NCI-H345 (cell line): ENCODE data around the gene TTC28.

Source experiments
- DNase-seq: peaks from one replicate; lab custom pipeline; 2025; lab: John Stamatoyannopoulos, UW

TTC28 gene

GRCh38 chr22:27986937-27987336 lies 692.7 kb downstream of the TTC28 start:
- DNase-seq: no peak

- no peak for DNase-seq
Observed at GRCh38 chr22:27986459-27986858, 693.2 kb downstream of the TTC28 start.

GRCh38 chr22:27985323-27986275 lies 694.0 kb downstream of the TTC28 start:
- DNase-seq: no peak

GRCh38 chr22:27984723-27985122 lies 694.9 kb downstream of the TTC28 start:
- no peak for DNase-seq

DNA sequence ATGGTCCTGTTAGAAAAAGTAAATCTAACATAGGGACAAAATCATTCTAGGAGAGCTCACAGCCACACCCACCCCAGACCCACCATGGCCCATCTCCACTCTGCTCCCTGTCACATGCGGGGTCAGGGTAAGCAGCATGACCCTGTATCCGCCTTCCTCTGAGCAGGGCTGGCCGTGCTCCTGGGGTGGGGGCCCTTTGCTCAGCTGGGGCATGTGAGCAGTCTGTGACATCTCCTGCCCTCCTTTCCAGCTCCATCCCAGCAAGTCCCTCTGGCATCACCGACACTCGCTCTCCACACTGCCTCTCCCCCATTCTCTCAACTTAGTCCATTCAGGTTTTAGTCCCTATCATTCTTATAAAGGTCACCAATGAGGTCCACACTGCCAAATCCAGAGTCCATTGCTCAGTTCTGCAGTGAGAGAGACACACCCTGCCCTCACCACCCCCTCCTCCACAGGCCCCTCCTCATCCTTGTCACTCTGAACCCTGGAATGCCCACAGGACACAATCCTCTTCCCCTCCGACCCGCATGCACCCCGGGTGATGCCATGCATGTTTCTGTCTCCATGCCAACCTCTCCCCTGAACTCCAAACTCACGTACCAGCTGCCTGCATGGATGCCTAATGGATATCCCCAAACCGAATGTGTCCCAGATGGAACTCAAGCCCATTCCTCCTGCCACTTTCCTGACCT lies 695.5 kb downstream of the TTC28 start:
- no peak for DNase-seq

GRCh38 chr22:27983361-27983791 lies 696.3 kb downstream of the TTC28 start:
- DNase-seq: no peak

DNA sequence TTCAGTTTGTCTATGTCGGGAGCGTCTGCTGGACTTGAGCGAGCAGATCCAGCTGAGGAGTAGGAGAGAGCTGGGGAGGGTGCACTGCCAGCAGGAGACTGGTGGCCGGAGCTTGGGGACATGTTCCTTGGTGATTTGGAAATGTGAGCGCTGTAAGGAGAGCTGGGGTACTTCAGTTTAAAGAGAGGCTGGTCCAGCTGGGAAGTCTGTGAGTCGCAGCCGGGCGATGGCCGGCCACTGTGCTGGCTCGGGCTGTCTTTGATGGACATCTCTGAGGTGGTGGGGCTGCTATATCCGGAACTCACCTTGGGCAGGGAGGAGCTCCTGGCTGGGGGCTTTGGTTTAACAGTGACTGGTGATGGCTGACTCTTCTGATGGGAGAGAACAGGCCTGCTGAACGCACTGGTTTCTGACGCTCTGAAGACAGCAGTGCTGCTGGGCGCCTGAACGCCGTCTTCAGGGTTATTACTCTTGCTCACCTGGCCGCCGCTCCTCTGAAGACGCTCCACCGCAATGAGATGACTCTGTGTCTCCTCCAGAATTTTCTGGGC lies 696.9 kb downstream of the TTC28 start:
- DNase-seq: no peak

DNA sequence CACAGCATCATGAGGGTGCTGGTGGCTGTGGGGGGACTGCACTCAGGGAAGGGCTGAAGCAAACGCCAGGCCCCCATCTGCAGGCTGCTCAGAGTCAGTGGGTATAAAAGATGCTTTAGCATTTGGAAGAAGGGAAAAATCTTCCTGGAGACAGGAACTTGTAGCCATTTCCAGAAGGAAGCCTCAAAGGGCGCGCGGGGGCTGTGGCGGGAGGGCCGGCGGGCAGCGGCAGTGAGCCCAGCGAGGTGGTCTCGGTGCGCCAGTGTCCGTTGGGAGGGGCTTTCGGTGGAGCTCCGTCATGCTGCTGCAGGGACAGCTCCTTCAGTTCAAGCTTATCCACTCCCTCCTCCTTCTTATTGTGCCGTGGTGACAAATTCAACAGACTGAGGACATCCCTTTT lies 697.5 kb downstream of the TTC28 start:
- DNase-seq: no peak

DNA sequence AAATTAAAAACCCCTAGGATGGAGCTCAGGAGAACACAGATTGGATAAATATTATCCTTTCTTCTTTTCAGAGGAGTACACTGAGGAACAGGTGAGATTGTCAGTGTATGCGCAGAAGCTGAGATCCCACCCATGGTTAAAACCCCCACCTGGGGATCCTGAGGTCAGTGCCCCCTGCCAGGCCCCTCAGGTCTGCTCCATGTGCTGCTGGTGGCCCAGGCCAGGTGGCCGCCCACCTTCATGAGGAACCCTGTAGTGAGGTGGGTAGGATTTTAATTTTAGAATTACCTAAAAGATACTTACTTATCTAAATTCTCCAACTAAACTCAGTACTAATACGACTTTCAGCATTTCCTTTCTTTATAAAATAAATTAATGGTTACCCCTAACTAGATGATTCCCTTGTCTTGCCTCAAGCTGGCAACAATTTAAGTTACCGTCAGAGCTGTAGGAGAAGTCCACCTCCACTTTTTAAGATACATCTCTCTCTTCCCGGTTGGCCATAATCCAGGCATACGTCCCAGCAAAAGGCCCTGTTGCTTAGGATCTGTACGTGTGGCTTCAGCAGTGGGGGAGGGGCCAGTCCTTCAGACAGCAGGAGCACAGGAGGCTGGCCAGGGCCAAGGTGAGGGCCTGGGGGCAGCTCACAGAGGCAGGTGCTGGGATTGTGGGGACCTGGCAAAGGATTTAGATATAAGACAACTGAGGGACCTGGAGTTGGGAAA lies 699.1 kb downstream of the TTC28 start:
- DNase-seq: no peak

- DNase-seq: no peak
Observed at GRCh38 chr22:27978802-27979201, 700.8 kb downstream of the TTC28 start.

DNA sequence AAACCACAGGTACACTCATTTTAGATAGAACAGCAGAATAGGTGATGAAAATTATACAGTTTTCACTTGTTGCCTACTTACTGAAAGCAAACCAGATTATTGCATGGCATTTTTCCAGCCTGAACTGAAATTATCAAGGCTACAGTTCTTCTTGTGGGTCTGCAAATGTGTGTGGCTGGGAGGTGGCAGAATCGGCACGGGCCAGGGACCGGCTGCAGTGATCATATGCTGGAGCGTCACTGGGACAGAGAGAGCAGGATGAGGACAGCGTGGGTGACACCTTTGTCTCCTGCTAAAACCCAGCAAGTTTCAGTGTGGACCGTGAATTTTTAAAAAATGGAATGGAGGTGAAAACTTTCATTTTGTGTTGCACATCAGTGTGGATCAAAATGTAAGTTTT lies 701.3 kb downstream of the TTC28 start:
- DNase-seq: no peak

- DNase-seq: no peak
Observed at GRCh38 chr22:27976586-27976985, 703.1 kb downstream of the TTC28 start.

DNA sequence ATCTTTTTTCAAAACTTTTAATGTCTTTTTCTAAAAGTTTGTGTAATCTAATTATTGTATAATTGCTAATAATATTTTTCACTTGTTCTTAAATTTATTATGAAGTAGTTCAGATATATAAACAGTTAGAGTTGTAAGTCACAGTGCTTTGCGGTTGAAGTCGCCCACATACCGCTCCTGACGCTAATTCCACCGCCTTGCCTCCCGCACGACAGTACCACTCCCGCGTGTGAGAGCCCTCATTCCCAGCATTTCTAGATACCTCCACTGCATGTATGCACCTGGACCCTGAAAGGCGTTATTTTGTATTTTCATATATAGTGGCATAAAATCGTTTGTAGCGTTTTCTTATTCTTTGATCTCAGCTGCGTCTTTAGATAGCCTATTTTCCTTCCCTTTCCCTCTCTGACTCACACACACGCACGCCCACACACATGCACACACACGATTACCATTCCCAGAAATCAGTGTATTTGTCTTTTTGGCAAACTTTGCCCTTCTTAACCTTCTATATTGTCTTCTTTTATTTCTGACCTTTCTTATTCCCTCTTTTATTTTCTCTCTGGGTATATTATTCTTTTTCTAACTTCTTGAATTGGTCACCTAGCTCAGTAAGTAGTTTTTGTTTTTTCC lies 704.1 kb downstream of the TTC28 start:
- DNase-seq: no peak

GRCh38 chr22:27973846-27974245 lies 705.8 kb downstream of the TTC28 start:
- DNase-seq: no peak

DNA sequence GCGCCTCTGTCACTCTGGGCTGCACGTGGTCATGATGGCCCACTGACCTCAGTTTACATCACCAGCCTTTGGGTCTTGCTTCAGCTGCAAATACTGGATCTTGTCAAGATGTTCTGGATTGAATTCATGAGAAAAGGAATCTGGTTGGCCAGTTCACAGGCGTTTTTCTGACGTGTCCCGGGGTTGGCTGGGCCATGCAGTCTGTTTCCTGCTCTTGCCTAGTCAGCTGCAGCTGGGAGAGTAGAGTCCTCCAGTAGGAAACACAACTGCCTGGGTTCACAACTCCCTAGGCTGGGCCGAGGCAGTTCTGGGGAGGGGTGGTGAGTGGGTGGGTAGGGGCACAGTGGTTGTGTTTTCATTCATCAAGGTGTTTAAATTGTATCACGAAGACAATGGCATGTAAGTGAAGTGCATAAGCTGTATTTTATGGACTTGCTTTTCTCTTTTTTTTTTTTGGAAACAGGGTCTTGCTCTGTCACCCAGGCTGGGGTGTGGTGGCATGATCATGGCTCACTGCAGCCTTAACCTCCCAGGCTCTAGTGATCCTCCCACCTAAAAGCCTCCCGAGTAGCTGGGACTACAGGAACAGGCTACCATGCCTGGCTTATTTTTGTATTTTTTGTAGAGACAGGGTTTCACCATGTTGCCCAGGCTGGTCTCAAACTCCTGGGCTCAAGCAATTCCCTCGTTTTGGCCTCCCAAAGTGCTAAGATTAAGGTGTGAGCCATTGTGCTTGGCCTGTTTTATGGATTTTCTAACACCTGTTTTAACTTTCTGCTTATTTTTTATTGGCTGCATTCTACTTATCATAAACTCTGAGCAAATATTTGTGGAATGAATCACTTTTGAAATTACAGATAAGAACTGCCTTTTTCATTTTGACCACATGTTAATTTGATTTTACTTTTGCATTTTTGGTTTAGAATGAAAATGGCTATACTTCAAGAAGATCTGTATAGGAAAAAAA lies 706.6 kb downstream of the TTC28 start:
- no peak for DNase-seq

DNA sequence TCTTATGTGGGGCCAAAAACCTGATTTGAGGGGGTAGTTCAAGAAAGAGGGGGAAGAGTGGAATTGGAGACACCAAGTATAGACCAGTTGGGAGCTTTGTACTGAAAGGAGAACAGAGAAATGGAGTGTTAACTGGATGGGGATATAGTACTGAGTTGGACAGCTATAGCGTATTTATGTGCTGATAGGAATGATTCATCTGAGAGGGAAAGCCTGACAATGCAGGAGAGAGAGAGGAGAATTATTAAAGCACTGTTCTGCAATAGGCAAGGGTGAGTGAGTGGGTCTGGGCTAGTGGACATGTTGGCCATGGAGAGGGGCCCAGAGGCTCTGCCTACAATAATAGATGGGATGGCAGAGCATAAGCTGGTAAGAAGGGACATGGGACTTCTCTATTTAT lies 707.7 kb downstream of the TTC28 start:
- no peak for DNase-seq

- no peak for DNase-seq
Observed at GRCh38 chr22:27970596-27971220, 708.9 kb downstream of the TTC28 start.

DNA sequence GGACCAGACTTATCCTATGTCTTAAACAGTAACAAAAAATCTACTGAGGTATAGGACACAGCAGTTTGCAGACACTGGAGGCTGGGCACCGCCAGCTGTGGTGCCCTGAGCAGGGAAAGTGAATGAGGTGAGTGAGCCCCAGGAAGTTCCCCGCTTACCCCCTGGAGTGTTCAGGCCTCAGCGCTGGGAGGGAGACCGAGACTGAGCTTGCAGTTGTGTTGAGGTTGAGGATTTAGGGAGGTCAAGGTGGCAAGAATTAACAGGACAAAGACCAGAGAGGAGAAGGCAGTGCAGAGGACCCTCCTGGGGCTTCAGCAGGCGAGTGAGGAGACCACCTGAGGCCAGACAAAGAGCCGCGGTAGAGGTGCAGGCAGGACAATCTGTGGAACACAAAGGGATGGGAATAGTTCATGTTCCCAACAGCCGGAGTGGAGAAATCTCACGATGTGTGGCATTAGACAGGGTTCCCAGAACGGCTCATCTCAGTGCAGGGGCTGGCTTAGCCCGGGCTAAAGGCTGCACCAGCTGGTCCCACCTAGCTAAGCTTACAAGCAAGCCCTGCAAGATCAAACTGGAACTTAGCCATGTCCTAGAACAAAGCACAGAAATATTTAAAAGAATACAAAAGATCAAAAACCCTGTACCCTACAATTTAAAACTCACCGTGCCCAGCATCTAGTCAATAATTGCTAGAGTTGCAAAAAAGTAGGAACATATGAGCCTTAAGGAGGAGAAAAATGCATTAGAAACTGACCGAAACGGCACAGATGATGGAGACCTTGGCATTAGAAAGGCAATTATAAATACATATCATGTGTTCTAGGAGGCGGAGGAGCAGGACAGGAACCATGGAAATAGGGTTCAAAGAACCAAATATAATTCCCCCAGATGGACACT lies 713.2 kb downstream of the TTC28 start:
- no peak for DNase-seq
